Nephron (organoid): ENCODE results near the gene UBALD2.
"Not testable (repeated sequence)": the region's sequence is repeated elsewhere in the genome, so short reads cannot be mapped to it uniquely, and the experiment has no call there.

Experiments
- H3K27ac Mint-ChIP-seq, 3 experiments: 2 replicates each; pipeline ENCODE4 v1.8.0; 2020; ENCODE audit warnings: mixed read lengths in 3 of 3, mild to moderate bottlenecking in 2 of 3, moderate library complexity in 1 of 3
- H3K27me3 Mint-ChIP-seq: 2 replicates; pipeline ENCODE4 v1.8.0; 2021; ENCODE audit warnings: low read depth, mild to moderate bottlenecking, moderate library complexity, mixed read lengths
- H3K36me3 Mint-ChIP-seq: 2 replicates; pipeline ENCODE4 v1.8.0; 2020; ENCODE audit warnings: low read depth, mixed read lengths
- H3K4me1 Mint-ChIP-seq: 2 replicates; pipeline ENCODE4 v1.8.0; 2020; ENCODE audit warnings: mixed read lengths
- H3K4me3 Mint-ChIP-seq, 3 experiments: 2 replicates each; pipeline ENCODE4 v1.8.0; 2020; ENCODE audit warnings: mild to moderate bottlenecking in 3 of 3, mixed read lengths in 3 of 3, moderate library complexity in 2 of 3
- H3K9me3 Mint-ChIP-seq: 2 replicates; pipeline ENCODE4 v1.8.0; 2020; ENCODE audit warnings: mixed read lengths
- TF ChIP-seq, protein P1 (sequence below), 3 experiments: fragments of 200-600 bp; sonication (generic); IDR thresholded peaks; one replicate each; pipeline ENCODE4 v1.5.0; 2021; ENCODE audit warnings: antibody characterized with exemption in 3 of 3; ENCODE audit not compliant: unreplicated experiment in 3 of 3

UBALD2 gene

DNA sequence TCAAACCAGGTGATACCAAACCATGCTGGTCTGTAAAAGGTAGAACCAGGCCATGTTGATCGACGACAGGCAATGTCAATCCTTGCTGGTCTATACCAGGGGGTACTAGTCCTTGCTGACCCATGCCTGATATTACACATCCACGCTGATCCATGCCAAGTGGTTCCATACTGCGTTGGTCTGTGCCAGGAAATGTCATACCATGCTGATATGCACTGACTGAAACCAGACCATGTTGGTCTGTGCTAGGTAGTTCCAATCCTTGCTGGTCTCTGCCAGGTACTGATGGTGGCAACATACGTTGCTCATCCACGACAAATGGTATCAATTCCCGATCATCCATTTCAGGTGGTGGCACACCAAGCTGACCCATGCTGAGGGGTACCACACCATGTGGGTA lies 28.0 kb downstream of the UBALD2 start:
- H3K4me1 Mint-ChIP-seq = peaks cover 5% of the 10 kb centered on the region
- peaks cover 35% of the 10 kb centered on the region for H3K36me3 Mint-ChIP-seq
- peaks cover 3% of the 10 kb centered on the region for H3K27me3 Mint-ChIP-seq
- H3K4me3 Mint-ChIP-seq = no peak overlapping the region
- TF ChIP-seq, protein P1, sequence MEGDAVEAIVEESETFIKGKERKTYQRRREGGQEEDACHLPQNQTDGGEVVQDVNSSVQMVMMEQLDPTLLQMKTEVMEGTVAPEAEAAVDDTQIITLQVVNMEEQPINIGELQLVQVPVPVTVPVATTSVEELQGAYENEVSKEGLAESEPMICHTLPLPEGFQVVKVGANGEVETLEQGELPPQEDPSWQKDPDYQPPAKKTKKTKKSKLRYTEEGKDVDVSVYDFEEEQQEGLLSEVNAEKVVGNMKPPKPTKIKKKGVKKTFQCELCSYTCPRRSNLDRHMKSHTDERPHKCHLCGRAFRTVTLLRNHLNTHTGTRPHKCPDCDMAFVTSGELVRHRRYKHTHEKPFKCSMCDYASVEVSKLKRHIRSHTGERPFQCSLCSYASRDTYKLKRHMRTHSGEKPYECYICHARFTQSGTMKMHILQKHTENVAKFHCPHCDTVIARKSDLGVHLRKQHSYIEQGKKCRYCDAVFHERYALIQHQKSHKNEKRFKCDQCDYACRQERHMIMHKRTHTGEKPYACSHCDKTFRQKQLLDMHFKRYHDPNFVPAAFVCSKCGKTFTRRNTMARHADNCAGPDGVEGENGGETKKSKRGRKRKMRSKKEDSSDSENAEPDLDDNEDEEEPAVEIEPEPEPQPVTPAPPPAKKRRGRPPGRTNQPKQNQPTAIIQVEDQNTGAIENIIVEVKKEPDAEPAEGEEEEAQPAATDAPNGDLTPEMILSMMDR (IDR thresholded peaks at IDR 0.05; ENCODE audit: unreplicated experiment in 3 of 3) = no peak
- no peaks in the 10 kb centered on the region for H3K9me3 Mint-ChIP-seq
- H3K27ac Mint-ChIP-seq = no peak overlapping the region

DNA sequence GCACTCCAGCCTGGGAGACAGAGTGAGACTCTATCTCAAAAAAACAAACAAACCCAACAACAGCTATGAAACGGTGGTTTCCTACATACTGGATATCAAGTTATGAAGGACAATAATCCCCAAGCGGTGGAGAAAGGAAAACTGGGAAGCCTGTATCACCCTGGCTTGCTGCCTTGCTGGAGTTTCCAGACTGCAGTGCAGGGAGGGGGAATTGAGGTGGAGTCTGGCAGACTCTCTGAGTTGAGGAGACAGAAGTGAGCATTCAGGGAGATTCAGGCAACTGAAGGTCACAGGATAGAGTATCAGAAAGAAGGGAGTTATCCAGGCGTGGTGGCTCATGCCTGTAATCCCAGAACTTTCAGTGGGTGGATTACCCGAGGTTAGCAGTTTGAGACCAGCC lies 31.0 kb downstream of the UBALD2 start:
- H3K27me3 Mint-ChIP-seq = no peaks in the 10 kb centered on the region
- H3K36me3 Mint-ChIP-seq = peaks cover 24% of the 10 kb centered on the region
- H3K4me3 Mint-ChIP-seq = no peak overlapping the region
- no peaks in the 10 kb centered on the region for H3K9me3 Mint-ChIP-seq
- H3K4me1 Mint-ChIP-seq = peaks cover 5% of the 10 kb centered on the region
- peak overlapping the region in 1 of 3 experiments; percentile 44 for H3K27ac Mint-ChIP-seq
- TF ChIP-seq, protein P1 (IDR thresholded peaks at IDR 0.05; ENCODE audit: unreplicated experiment in 3 of 3) = no peak

DNA sequence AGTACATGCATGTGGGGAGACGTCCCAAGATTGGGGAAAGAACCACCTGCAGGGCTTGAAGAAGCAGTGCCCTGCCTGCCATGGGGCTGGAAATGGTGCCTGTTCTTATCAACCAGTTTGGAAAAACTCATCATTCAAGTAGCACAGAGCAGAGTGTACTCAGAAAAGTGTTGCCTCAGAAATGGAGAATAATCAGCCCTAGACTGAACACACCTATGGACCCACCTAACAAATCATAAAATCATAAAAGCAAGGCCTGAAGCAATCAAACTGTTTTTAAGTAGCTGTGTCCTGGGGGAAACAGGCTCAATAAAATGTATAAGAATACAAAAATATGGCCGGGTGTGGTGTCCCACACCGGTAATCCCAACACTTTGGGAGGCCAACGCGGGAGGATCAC lies 31.7 kb downstream of the UBALD2 start:
- no peak overlapping the region for H3K4me3 Mint-ChIP-seq
- H3K27ac Mint-ChIP-seq = no peak overlapping the region
- H3K9me3 Mint-ChIP-seq = no peaks in the 10 kb centered on the region
- TF ChIP-seq, protein P1 (IDR thresholded peaks at IDR 0.05; ENCODE audit: unreplicated experiment in 3 of 3) = no peak
- peaks cover 5% of the 10 kb centered on the region for H3K4me1 Mint-ChIP-seq
- H3K36me3 Mint-ChIP-seq = peaks cover 18% of the 10 kb centered on the region
- no peaks in the 10 kb centered on the region for H3K27me3 Mint-ChIP-seq

DNA sequence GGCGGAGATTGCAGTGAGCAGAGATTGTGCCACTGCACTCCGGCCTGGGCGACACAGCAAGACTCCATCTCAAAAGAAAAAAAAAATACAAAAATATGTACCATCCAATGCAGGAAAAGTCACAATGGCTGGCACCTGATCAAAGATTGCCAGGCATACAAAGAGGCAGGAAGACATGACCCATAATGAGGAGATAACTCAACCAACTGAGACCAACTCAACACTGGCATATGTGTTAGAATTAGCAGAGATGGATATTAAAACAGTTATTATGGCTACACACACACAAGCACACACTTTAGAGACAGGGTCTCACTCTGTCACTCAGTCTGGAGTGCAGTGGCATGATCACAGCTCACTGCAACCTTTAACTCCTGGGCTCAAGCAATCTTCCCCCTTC lies 32.3 kb downstream of the UBALD2 start:
- Mint-ChIP-seq H3K27ac (no peak overlapping the region), H3K4me1 (peaks cover 5% of the 10 kb centered on the region), H3K9me3 (no peaks in the 10 kb centered on the region), H3K4me3 (no peak overlapping the region), H3K36me3 (peaks cover 15% of the 10 kb centered on the region), H3K27me3 (no peaks in the 10 kb centered on the region)
- TF ChIP-seq, protein P1 (IDR thresholded peaks at IDR 0.05; ENCODE audit: unreplicated experiment in 3 of 3) = no peak

DNA sequence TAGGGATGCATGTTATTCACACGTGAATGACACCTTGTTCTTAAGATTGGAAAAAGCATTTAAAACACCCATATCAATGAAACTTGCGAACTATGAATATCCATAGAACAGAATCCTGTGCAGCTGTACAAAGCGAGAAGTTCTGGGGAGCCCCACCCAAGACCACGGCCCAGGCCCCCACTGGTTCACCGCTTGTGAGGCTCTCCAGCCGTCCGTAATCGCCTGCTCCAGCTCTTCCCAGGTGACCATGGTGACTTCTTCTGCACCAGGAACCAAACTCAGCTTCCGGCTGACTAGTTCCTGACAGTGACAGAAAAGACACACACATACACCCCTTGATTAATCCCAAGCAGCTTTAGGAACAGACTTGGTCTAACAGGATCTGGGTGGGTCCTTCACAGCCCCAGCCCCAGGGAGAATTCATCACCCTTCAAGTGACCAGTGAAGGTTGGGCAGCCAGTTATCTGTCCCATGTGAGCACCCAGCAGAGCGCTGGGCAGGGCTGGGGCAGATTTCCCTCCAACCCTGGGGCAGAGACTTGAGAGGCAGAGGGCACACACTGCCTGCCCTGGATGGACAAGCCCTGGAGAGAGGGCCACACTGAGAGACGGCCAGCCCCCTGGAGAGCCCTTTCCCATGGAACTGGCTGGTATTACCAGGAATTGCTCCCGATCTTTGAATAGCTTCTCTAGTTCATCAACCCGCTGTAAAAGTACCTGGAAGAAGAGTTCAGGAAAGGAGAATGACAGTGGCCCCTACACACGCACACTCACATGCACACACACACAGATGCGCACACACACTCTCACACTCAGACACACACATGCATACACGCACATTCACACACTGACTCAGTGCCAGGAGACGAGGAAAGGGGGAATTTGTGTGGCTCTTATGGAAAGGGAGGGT lies 39.3 kb downstream of the UBALD2 start:
- Mint-ChIP-seq H3K36me3 (peaks cover 8% of the 10 kb centered on the region), H3K9me3 (no peaks in the 10 kb centered on the region), H3K27ac (no peak overlapping the region), H3K27me3 (peaks cover 14% of the 10 kb centered on the region), H3K4me3 (no peak overlapping the region), H3K4me1 (no peaks in the 10 kb centered on the region)
- TF ChIP-seq, protein P1 (IDR thresholded peaks at IDR 0.05; ENCODE audit: unreplicated experiment in 3 of 3) = no peak

DNA sequence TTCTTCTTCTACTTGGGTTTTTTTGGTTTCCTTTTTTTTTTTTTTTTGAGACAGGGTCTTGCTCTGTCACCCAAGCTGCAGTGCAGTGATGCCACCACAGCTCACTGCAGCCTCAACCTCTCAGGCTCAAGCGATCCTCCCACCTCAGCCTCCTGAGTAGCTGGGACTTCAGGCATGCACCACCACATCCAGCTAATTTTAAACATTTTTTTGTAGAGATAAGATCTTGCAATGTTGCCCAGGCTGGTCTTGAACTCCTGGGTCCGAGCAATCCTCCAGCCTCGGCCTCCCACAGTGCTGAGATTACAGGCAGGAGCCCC lies 39.9 kb downstream of the UBALD2 start:
- peaks cover 11% of the 10 kb centered on the region for H3K36me3 Mint-ChIP-seq
- not testable (repeated sequence) for H3K4me1 Mint-ChIP-seq, H3K9me3 Mint-ChIP-seq, H3K4me3 Mint-ChIP-seq, H3K27ac Mint-ChIP-seq
- H3K27me3 Mint-ChIP-seq = peaks cover 14% of the 10 kb centered on the region
